ENCODE measurements around the gene C1orf198.

C1orf198 gene

DNA sequence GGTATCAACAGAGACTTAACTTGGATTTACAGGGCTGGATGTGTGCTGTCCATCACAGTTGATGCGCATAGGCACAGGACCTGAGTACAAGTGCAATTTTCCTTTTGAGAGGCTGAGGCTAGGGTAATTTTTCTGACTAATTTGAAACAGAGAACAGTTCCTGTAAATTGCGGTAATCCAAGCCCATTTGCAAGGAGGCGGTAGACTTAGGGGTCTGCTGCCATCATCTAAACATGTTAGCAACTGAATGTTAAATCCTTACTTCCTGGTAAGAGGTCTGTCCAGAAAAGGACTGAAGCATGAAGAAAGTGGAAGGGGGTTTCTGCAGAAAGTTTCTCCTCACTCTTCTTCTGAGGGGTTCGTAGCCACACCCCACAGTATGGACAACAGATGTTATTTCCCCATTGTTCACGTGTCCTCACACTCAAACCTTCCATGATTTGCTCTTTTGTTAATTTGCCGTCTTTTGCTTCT is 23.7 kb upstream of the C1orf198 start:
- no peak for DNase-seq (ENCODE audit: low read depth in 3 of 3, low spot score in 1 of 3)

DNA sequence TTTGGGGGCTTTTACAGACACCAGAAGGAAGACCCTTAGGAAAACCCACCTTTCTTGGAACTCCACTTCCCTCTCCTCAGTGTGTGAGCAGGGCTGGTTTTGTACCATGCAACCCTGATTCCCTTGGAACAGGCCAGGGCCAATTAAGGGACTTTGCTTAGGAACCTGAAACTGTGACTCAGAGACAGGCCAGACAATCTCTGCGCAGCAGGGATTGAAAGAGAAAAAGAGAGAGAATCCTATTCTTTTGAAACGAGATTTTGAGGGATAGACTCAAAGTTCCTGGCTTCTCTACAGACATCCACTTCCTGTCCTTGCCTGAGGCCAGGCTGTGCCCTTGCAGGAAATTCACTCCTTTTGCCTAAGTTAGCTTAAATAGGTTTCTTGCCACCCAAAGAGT is 23.1 kb upstream of the C1orf198 start:
- no peak for DNase-seq (ENCODE audit: low read depth in 3 of 3, low spot score in 1 of 3)

DNA sequence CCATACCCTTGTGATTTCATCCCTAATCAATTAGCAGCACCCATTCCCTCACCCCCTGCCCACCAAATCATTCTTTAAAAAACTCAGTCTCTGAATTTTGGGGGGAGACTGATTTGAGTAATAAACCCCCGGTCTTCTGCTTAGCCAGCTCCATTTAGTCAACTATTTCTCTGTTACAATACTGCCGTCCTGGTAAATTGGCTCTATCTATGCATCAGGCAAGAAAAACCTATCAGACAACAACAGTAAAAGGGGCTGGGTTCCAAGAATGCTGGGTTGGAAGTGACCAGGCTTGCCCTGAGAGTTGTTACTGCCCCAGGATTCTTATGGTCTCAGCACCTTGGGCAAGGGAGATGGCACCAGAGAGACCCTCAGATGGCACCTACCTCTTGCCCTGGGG is 16.3 kb upstream of the C1orf198 start:
- DNase-seq (ENCODE audit: low read depth in 3 of 3, low spot score in 1 of 3): no peak

DNA sequence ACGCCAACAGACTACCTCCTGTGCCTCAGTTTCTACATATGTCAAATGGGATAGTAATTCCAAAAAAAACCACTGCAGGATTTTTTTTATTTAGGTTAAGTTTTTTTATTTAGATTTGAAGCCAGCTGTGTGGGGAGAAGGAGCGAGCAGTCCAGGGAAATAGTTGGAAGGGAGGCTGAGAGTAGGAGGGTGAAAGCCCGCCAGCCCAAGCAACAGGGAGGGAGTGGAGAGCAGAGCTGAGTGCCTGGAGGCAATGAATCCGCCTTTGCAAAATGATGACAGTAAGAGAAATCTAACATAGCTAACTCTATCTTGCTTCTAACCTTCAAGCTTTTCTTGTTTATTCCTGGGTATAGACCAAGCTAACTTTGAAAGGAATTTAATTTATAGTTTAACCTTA is 15.6 kb upstream of the C1orf198 start:
- no peak for DNase-seq (ENCODE audit: low read depth in 3 of 3, low spot score in 1 of 3)

DNA sequence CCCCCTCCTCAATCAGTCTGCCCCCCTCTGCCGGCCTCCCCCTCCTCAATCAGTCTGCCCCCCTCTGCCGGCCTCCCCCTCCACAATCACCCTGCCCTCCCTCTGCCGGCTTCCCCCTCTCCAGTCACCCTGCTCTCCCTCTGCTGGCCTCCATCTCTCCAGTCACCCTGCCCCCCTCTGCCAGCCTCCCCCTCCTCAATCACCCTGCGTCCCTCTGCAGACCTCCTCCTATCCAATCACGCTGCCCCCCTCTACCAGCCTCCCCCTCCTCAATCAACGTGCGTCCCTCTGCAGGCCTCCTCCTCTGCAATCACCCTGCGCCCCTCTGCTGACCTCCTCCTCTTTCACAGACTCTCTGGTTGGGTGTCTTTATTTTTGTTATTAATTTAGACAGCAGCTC is 11.5 kb upstream of the C1orf198 start:
- no peak for DNase-seq (ENCODE audit: low read depth in 3 of 3, low spot score in 1 of 3)

DNA sequence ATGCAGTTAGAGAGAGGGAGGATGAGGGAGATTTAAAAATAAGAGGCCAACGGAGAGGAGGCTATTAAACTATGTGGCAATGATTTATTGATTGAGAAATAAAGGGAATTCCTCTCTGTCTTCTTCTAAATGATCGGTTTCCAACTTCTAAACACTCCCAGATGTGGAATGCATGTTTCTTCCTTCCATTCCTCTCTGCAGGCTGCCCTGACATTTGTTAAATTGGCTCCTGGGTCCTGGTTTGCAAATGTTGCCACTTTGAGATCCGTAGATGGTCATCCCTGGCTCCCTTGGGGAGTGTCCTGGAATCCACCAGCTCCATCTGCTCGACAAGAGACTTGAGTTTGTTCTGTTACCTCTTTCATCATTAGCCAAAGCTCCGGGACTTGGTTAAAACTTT is 10.3 kb upstream of the C1orf198 start:
- DNase-seq (ENCODE audit: low read depth in 3 of 3, low spot score in 1 of 3): no peak

DNA sequence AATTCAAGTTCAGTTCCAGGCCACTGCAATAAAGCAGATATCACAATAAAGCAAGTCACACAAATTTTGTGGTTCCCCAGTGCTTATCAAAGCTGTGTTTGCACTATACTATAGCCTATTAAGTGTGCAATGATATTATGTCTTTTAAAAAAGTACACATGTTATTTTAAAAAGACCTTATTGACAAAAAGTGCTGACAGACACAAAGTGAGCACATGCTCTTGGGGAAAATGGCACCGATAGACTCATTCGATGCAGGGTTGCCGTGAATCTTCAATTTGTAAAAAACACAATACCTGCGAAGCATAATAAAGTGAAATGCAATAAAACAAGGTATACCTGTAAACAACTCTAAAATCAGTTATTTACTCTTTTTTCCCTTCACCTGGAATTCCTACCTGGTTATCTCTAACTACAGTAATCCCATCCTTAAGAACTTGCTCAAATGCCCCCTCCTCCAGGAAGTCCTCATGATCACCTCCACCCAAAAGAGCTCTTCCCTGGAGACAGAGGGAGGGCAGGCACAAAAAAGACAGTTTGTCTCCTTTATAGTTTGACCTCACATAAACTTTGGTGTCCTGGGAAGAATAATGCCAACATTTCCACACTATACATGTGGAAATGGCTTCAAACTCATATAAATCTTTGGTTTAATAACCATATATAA is 9.7 kb upstream of the C1orf198 start:
- no peak for DNase-seq (ENCODE audit: low read depth in 3 of 3, low spot score in 1 of 3)

DNA sequence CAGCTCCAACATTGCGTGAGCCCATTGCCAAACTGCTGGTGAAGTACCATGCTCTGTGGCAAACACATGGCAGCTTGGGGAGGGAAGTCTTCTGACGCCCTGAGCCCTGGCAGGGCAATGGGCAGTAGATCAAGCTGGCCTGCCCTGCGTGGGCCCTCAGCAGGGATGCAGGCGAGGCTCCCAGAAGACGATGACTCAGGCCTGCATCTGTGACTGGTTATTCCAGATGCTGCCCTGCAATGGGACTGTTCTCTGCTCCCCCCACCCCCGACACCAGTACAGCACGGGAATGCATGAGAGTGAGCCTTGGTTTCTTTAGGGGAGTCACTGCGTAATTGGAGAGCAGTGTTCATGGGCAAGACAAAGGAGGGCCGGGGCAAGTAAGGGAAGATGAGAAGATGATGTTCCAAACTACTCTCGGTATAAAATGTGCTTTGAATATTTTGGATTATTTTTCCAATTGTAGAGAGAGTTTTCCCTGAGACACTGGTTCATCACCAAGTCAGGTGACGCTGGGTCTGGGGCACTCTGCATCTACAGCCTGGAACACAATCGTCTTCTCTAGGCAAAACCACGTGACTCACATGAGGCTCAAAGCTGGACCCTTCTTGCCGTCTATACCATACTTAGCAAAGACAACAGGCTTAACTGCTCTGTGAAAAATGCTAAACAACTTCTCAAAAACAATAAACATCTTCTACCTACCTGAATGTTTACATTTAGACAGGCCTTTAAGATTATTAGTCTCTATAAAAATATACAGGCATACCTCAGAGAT is 9.0 kb upstream of the C1orf198 start:
- DNase-seq (ENCODE audit: low read depth in 3 of 3, low spot score in 1 of 3): no peak

DNA sequence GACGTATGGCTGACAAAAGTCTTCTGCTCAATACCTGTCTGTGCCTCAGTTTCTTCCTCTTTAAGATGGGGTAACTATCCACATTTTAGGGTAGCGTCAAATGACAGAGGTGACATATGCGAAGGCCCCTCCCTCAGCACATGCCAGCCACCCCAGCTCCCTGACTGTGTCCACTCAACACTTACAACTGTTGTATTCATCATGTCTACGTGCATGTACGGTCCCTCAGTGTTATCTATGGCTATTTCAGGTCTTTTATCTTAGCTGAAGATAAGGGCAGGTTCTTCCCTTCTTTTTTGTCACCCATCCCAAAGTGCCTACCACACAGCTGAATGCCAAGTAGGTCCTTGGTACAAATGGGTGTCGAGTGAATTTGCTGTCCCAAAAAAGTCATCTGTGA is 8.3 kb upstream of the C1orf198 start:
- no peak for DNase-seq (ENCODE audit: low read depth in 3 of 3, low spot score in 1 of 3)

DNA sequence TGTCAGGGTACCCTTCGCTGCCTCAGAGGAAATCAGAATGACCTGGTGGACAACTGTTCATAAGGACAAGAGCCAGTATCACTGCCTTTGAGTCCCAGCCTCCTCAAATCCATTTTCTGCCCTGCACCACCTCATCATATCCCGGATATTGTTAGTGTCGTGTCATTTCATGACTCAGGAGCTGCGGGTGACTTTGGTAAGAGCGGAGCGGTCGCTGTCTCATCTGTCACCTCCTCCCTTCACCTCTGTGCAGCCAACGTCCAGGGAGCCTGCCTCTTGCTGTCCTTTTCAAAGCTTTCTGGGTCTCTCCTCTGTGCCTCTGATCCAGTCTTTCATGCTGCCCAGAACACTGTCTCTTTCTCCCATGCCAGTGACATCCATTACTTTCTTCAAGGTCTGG is 7.0 kb upstream of the C1orf198 start:
- DNase-seq (ENCODE audit: low read depth in 3 of 3, low spot score in 1 of 3): no peak

DNA sequence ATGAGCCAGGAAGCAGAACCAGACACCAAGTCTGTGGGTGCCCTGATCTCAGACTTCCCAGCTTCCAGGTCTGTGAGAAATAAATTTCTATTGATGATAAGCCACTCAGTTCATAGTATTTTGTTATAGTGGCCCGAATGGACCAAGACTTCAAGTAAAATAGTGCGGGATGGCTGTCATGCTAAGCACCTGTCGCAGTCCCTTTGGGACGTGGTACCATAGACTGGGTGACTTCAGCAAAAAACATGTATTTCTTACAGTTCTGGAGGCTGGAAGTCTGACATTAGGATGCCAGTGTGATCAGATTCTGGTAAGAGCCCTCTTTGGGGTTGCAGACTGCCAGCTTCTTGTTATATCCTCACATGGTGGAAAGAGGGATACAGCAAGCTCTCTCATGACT is 2.6 kb upstream of the C1orf198 start:
- no peak for DNase-seq (ENCODE audit: low read depth in 3 of 3, low spot score in 1 of 3)

DNA sequence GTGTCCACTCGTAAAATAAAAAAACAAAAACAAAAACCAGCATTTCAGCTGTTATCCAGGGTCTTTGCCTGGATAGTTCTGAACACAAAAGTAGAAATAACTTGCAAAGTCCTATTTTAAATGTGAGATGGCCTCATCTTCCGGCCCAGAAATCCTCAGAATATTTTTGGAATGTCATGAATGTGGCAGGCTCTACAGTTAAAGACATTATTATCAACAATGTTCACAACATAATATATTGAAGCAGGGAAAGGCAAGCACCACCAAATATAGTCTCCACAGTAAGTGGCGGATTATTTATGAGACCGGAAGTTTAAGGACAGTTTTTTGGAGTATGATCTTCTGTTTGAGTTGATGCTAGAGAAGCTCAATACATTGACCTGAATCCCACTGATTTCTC is 1.2 kb upstream of the C1orf198 start:
- DNase-seq (ENCODE audit: low read depth in 3 of 3, low spot score in 1 of 3): no peak

DNA sequence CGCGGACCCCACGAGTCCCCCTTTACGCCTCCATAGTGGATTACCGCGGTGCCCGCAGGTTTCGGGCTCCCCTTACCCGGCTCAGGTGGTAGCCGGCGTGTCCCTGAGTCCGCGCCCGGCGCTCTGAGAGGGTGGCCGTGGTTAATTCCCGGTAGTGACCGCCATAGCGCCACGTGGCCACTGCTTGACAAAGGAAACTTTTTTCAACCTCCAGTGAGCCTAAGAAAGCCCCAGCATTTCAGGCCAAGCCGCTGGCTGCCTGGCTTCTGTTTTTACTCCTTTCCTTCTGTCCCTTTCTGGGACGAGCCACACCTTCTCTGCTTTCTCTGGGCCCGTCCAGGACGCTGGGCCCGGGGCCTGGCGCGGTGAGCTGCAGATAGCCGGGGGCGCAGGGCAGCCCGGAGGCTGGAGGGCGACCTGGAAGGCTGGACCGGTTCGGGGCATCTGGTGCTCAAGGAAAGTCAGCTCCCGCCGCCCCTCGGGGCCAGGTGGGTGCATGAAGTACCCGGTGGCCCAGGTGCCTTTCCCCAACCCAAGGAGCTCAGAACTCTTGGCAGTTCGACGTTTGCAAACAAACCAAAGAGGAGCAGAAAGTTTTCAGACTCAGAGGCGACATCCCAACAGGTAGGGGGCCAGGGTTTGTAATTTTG is 540 bp upstream of the C1orf198 start:
- no peak for DNase-seq (ENCODE audit: low read depth in 3 of 3, low spot score in 1 of 3)

DNA sequence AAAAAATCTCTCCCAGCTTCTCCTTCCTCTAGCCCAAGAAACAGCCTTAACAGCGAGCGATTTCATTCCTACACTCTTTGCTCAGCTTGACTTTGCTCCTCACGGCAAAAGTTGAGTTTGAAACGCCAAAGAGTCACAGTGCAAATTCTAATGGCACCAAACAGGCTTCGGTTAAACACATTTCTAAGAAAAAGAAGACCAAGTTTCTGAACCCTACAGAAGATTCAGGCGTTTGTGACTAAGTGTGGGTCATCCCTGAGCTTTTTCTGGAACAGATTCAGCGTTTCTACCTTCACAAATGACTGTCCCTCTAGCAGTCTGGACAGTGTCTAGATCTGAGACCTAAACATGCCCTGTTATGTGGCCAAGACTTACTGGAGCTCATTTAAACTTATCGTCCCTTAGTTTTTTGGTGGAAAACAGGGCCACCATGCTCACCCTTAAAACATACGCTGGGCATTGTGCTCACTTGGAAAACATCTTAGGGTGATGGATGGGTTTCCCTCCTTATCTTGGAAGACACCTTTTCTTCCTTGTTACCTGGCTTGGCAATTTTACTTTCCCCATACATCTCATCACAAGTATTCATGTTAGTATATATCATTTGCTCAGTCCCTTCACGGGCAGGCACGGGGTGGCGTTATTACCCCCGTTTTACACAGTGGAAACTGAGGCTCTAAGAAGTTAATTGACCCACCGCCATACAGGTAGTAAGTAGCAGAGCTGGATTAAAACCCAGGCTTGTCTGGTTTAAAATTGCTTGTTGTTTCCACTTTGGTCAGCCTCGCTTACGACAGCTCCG is 1.0 kb downstream of the C1orf198 start:
- no peak for DNase-seq (ENCODE audit: low read depth in 3 of 3, low spot score in 1 of 3)

DNA sequence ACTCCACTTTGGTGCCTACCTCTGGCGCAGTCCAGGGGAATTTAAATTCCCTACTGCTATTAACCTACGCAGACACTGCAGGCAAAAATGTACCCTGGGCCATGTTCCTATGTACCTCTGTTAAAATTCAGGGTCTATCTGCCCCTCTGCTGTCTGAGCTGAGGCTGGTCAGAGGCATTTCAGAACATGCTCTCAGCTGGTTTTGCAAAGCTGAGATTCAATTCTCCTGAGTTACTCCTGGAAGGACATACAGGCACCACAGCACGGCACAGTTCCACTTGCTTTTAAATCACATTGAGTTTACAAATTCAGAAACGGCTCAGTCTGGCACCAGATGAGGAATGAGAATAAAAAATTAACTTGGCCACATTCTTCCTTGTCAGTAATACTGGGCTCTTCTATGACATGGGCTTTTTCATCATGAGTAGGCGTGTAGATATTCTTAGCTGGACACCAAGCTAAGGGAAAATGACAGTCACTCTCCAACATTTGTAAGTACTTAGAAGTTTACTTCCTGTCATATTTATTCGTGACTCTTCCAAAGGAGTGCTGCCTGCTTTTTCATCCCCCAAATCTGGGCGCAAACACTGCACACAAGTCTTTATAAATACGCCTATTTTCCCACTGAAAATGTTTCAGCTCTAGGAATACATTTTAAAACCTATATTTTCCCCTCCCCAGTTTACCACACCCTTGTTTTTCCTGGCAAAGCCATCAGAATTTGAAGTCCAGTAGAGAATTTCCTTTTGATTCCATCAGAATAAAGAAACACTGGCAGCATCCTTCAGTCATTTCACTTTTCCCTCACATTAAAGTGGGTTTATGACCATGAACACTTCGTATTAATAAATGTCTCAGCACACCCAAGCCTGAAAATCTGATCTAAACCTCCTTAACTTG is 1.9 kb downstream of the C1orf198 start:
- DNase-seq (ENCODE audit: low read depth in 3 of 3, low spot score in 1 of 3): no peak

DNA sequence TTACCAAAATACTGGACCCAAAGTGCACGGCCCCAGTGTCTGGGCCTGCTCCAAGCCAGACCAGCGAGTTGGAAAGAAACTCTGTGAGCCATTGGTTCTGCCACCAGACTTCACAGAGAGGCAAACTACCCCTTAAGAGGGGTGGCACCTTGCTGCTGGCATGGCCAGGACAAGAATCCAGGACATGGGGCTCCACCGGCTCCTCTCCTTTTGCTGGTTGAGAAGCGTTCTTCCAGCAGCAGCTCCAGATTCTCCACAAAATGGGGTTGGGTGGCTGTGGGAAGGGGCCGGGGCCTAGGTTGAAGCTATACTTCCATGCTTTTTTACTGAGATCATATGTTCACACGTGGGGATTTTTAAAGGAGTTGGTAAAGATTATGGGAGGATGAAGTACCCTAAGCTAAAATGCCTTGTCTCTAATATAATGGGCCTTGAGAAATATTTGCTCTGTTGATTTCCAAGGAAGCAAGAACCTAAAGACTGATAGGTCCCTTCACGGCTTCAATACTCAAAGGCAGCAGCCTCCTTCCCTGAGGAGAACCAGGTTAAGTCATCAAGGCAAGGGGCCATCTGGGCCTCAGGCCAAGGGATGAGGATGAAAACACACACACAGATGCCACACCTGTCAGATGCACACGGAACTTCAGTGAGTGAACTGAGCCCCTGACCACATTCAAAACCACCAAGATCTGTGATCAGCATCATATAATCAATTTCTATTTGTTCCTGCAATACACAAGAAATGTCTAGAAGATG is 3.1 kb downstream of the C1orf198 start:
- no peak for DNase-seq (ENCODE audit: low read depth in 3 of 3, low spot score in 1 of 3)

DNA sequence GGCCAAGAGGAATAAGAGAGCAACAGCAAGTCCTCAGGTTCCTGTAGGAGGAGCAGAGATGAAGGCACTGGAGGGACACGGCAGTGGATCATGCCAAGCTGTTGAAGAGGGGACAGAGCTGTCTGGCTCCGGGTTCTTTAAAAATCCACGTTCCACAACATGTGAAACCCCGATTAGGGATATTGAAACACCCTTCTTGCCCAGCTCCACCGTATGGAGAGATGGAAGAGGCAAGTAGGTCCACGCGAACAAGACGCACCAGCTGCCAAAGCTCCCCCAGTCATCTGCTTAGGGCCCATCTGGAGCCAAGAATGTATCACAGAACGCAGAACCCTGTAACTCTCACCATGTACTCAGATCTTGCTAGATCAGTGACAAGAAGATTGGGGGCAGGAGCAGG is 3.9 kb downstream of the C1orf198 start:
- no peak for DNase-seq (ENCODE audit: low read depth in 3 of 3, low spot score in 1 of 3)

DNA sequence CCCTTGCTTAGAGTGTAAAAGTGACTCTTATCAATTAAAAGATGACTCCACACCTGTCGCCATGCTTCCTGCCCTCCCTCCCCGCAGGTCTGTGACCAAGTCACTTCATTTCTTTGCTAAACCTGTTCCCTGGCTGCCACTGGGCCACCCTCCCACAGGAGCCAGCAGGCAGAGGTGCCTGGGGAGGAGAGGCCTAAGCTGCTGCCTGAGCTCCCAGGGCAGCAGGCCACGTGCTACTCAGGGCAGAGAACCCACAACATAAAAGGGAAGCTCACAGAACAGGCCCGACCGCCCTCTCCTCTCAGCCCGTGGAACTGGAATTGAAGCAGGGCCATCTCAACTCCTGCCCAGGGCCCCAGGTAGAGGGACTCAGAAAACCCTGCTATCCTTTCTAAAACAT is 4.9 kb downstream of the C1orf198 start:
- DNase-seq (ENCODE audit: low read depth in 3 of 3, low spot score in 1 of 3): no peak

DNA sequence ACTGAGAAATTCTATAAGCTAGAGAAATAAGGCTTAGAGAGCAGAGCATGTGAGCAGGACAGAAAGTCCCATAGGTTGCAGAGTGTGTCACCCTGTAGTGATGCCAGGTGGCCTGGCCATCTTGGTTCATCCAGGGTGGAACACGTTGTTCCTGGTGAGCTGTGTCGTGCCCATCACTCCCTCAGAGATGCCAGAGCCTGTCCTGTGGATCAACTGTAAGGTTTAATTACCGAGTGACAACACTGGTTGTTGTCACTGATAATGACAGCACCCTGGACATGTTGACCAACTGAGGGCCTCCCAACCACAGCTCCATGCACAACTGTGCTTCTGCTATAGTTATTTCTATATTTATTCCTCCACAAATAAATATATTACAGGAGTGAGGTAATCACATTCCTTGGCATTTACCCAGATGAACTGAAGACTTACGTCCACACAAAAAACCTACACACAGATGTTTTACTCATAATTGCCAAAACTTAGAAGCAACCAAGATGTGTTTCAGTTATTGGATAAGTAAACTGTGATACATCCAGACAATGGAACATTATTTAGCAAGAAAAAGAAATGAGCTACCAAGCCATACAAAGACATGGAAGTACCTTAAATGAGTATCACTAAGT is 6.2 kb downstream of the C1orf198 start:
- DNase-seq (ENCODE audit: low read depth in 3 of 3, low spot score in 1 of 3): no peak
